Stimulated activated memory B cell treated with anti-CD40 and anti-IgM and Interleukin-4, amounts not matched to agents 10 μg/mL and 1 μg/mL and 100 μg/mL, for 72 hours (primary cell): ENCODE data around the gene IQCH.

ENCODE experiments used
- ATAC-seq: fragments of 150-1000 bp; cut with Tn5 transposase; 2 replicates; pipeline ENCODE4 v1.10.0; 2021
- H3K27ac Mint-ChIP-seq: one replicate; pipeline ENCODE4 v1.8.0; 2022; ENCODE audit warnings: mild to moderate bottlenecking, mixed read lengths
- H3K27me3 Mint-ChIP-seq: one replicate; pipeline ENCODE4 v1.8.0; 2022; ENCODE audit warnings: mixed read lengths
- H3K36me3 Mint-ChIP-seq: one replicate; pipeline ENCODE4 v1.8.0; 2022; ENCODE audit warnings: mixed read lengths
- H3K4me1 Mint-ChIP-seq: one replicate; pipeline ENCODE4 v1.8.0; 2022; ENCODE audit warnings: mixed read lengths
- H3K4me3 Mint-ChIP-seq: one replicate; pipeline ENCODE4 v1.8.0; 2022; ENCODE audit warnings: mild to moderate bottlenecking, moderate library complexity, mixed read lengths
- H3K9me3 Mint-ChIP-seq: one replicate; pipeline ENCODE4 v1.8.0; 2022; ENCODE audit warnings: mixed read lengths

The IQCH gene

DNA sequence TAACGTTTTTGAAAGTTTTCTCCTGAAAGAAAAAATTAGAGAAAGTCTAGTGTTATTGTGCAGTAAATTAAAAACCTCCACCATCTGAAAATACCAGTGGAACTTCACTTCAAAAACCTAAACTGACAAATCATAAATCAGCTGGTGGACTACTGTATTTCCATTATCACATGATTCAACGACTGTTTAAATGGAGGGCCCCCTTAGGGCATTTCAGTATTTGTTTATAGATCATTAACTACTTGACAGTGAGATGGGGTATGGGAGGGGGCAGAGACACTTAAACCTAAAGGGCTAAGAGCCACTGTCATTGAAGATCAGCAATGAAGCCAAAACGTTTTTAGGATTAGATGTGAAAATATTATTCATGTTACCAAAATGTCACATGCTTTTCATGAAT lies 257.6 kb downstream of the IQCH start:
- no peaks in the 10 kb centered on the region for H3K9me3 Mint-ChIP-seq
- no peaks in the 10 kb centered on the region for H3K27me3 Mint-ChIP-seq
- no peak overlapping the region for H3K4me3 Mint-ChIP-seq
- no peak for ATAC-seq
- H3K36me3 Mint-ChIP-seq = peaks cover 31% of the 10 kb centered on the region
- H3K27ac Mint-ChIP-seq = no peak overlapping the region
- no peaks in the 10 kb centered on the region for H3K4me1 Mint-ChIP-seq

DNA sequence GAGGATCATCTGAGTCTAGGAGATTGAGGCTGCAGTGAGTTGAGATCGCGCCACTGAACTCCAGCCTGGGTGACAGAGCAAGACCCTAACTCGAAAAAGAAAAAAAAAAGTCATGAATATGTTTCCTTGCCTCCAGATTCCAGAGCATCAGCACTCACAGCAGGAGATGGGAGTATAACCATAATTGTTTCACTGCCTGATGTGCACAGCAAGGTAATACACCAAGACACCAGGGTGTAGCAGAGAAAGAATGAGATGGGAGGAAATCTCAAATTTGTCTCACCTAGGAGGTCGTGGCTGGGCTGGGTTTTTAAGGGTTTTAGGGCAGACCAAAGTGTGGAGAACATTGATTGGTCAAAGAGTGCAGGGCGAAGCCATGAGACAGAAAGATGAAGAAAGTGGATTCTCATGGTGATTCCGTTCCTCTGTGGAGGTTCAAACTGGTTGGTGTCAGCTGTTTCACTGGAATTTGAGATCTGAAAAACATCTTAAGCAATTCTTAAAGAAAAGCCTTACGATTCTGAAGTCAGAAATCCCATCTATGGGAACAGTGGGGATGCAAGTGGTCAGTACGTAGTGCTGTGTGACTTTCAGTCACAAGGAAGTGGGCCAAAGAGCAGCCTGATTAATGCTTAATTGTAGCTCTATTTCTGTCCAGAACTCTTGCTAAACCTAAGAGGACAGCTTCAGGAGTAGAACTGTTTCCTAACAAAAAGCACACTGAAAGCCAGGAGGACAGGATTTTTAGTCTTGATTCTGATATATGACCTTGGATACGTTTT lies 258.5 kb downstream of the IQCH start:
- H3K9me3 Mint-ChIP-seq = no peaks in the 10 kb centered on the region
- H3K4me1 Mint-ChIP-seq = no peaks in the 10 kb centered on the region
- H3K27me3 Mint-ChIP-seq = no peaks in the 10 kb centered on the region
- no peak overlapping the region for H3K27ac Mint-ChIP-seq
- peaks cover 31% of the 10 kb centered on the region for H3K36me3 Mint-ChIP-seq
- no peak overlapping the region for H3K4me3 Mint-ChIP-seq
- no peak for ATAC-seq

DNA sequence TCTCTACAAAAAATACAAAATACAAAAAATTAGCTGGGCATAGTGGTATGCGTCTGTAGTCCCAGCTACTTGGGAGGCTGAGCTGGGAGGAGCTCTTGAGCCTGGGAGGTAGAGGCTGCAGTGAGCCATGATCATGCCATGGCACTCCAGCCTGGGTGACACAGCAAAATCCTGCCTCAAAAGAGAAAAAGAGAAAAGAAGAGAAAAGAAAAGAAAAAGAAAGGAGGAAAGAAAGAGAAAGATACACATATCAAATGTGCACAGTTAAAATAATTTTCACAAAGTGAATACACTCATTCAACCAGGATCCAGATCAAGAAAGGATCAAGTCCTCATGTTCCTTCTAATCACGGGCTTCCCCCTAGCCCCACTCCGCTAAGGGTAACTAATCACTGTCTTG lies 260.5 kb downstream of the IQCH start:
- H3K36me3 Mint-ChIP-seq = peaks cover 35% of the 10 kb centered on the region
- no peaks in the 10 kb centered on the region for H3K4me1 Mint-ChIP-seq
- no peaks in the 10 kb centered on the region for H3K27me3 Mint-ChIP-seq
- H3K9me3 Mint-ChIP-seq = no peaks in the 10 kb centered on the region
- H3K27ac Mint-ChIP-seq = no peak overlapping the region
- ATAC-seq = no peak
- no peak overlapping the region for H3K4me3 Mint-ChIP-seq

GRCh38 chr15:67515557-67515956 lies 261.0 kb downstream of the IQCH start:
- H3K4me1 Mint-ChIP-seq = no peaks in the 10 kb centered on the region
- H3K9me3 Mint-ChIP-seq = no peaks in the 10 kb centered on the region
- H3K27me3 Mint-ChIP-seq = no peaks in the 10 kb centered on the region
- H3K27ac Mint-ChIP-seq = no peak overlapping the region
- H3K36me3 Mint-ChIP-seq = peaks cover 31% of the 10 kb centered on the region
- ATAC-seq = no peak
- no peak overlapping the region for H3K4me3 Mint-ChIP-seq

DNA sequence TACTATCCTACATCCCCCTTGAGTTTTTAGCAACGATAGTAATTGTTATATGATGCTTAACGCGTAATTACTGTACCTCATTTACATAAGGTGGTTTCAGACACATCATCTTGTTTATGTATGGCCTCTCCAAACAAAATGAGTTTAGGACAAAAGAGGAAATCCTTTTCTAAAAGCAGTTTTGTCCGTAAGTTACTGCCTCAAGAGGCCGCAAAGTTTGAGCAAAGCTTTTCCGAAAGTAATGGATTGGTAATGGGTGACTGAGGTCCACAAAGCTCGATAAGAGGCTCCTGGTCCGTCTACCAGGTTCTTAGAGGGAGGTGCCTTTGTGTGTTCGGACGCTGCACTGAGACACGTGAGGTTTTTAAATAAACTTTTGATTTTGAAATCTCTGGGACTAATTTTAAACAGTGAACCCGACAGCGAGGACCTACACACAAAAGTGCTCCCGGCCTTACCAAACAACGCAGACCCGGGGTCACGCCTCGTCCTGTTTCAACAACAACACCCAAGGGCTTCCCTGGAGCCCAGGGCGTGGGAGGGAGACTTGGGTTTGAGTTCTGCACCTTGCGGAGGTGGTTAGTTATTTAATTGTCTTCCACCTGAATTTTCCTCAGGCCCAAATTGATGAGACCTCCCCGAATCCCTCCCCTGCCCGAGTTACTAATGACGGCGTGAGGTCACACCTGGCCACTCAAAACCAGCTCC lies 265.9 kb downstream of the IQCH start:
- H3K27ac Mint-ChIP-seq = peak overlapping the region; percentile 94
- no peaks in the 10 kb centered on the region for H3K27me3 Mint-ChIP-seq
- ATAC-seq = no peak
- peaks cover 14% of the 10 kb centered on the region for H3K4me1 Mint-ChIP-seq
- peak overlapping the region; percentile 84 for H3K4me3 Mint-ChIP-seq
- no peaks in the 10 kb centered on the region for H3K9me3 Mint-ChIP-seq
- H3K36me3 Mint-ChIP-seq = peaks cover 5% of the 10 kb centered on the region

GRCh38 chr15:67521029-67521782 lies 266.6 kb downstream of the IQCH start, which contains the start of gene C15orf61:
Gene C15orf61 (plus strand): TSS chr15:67521131. CDS start chr15:67521249, 118 bp downstream.
- H3K27ac Mint-ChIP-seq = peak within 1 kb of the TSS; percentile 94

DNA sequence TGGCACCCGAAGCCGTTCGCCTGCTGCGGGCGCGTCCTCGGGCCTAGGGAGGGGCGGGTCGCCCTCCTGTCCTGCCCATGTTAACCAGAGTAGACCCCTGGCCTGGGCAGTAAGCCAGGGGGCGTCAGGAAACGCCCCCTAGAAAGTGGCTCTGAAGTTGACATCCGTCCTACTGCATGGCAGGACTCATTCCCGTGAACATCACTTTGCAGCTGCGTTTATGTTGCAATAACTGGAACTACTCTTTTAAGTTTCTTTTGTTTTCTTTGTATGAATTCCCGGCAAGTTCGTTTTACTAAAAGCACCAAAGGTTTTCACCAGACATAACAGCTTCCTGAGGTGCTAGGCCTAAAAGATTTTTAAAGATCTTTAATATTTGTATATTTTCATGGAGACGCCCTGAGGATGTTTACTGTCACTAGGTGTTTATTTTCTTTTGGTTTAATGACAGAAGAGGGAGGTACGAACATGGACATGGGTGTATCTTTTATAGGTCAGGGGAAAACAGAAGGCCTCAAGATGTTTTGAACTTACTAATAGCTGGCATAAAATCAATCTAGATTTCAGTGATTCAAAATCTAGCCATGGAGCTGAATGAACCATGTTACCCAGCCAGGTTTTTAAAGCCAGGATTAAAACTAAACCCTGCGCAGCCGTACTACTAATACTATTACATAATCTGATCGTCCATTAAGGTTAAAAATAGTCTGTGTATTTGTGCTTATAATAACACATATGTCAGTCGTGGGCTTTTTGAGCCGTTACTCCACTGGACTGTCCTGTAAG lies 267.4 kb downstream of the IQCH start:
- H3K4me1 Mint-ChIP-seq = peaks cover 14% of the 10 kb centered on the region
- H3K9me3 Mint-ChIP-seq = no peaks in the 10 kb centered on the region
- H3K36me3 Mint-ChIP-seq = peaks cover 5% of the 10 kb centered on the region
- ATAC-seq = no peak
- peak overlapping the region; percentile 94 for H3K27ac Mint-ChIP-seq
- no peaks in the 10 kb centered on the region for H3K27me3 Mint-ChIP-seq
- peak overlapping the region; percentile 89 for H3K4me3 Mint-ChIP-seq

More at GRCh38 chr15:67521029-67521782, 266.6 kb downstream of the IQCH start, which contains the start of gene C15orf61:
- Mint-ChIP-seq H3K4me3 (peak within 1 kb of the TSS; percentile 89), H3K9me3 (no peaks in the 10 kb centered on the region), H3K27me3 (no peaks in the 10 kb centered on the region), H3K36me3 (peaks cover 5% of the 10 kb centered on the region), H3K4me1 (peaks cover 14% of the 10 kb centered on the region)
- ATAC-seq = peak; percentile 93

GRCh38 chr15:67523330-67523729 lies 268.7 kb downstream of the IQCH start:
- Mint-ChIP-seq H3K27ac (no peak overlapping the region), H3K9me3 (no peaks in the 10 kb centered on the region), H3K27me3 (no peaks in the 10 kb centered on the region), H3K4me3 (no peak overlapping the region), H3K4me1 (peaks cover 14% of the 10 kb centered on the region), H3K36me3 (peaks cover 5% of the 10 kb centered on the region)
- ATAC-seq = no peak

DNA sequence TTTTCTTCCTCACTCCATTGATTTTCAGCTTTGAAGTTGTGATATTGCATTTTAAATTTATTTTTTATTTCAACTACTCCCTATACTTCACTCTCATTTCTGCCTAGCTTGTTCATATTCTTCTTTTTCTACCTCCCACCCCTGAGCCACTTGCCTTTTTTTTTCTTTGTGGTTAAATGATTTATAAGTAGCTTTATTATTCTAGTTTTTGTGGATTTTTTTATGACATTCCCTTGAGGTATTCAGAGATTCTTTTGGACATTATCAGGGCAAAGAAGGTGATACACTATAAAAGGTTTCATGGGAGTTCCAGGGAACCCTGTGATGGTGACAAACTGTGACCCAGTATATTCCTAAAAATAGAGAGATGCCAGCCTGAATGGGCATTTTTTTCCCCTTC lies 269.6 kb downstream of the IQCH start:
- Mint-ChIP-seq H3K4me1 (peaks cover 14% of the 10 kb centered on the region), H3K9me3 (no peaks in the 10 kb centered on the region), H3K36me3 (no peaks in the 10 kb centered on the region), H3K27me3 (no peaks in the 10 kb centered on the region), H3K4me3 (no peak overlapping the region), H3K27ac (no peak overlapping the region)
- no peak for ATAC-seq

- no peak for ATAC-seq
- Mint-ChIP-seq H3K27me3 (no peaks in the 10 kb centered on the region), H3K4me3 (no peak overlapping the region), H3K9me3 (no peaks in the 10 kb centered on the region), H3K27ac (no peak overlapping the region), H3K36me3 (no peaks in the 10 kb centered on the region), H3K4me1 (no peaks in the 10 kb centered on the region)
These were observed 273.9 kb downstream of the IQCH start for GRCh38 chr15:67528513-67528912.

DNA sequence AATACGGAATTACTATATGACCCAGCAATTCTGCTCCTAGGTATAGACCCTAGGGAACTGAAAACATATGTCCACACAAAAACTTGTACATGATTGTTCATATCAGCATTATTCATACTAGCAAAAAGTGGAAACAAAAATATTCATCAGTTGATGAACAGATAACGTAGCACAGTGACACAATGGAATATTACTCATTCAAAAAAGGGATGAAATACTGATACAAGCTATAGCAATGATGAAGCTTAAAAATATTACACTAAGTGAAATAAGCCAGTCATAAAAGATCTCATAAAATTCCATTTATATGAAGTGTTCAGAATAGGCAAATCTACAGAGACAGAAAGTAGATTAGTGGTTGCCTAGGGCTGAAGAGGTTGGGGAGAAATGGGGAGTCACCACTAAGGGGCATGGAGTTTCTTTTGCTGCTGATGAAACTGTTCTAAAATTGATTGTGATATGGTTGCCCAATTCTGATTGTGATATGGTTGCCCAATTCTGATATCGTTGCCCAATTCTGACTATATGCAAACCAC lies 276.9 kb downstream of the IQCH start:
- Mint-ChIP-seq H3K4me3 (no peak overlapping the region), H3K27ac (no peak overlapping the region)

DNA sequence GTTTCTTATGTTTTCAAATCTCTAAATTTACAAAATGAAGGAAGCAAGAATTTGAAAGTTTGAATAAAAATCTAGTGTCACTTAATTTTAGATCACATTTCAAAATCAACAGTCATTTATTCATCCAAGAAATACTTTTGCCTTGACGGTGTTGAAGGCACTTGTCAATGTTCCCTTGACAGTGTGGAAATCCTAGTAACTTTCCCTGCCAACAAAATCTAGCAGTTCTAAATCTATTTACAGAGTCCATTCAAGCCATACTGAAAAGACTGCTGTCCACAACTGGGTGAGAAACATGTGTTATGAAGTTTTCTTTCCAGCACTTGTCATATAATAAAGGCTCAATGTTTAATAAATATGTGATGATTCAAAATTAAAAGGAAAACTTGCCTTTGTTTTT lies 279.3 kb downstream of the IQCH start:
- no peaks in the 10 kb centered on the region for H3K36me3 Mint-ChIP-seq
- no peak for ATAC-seq
- no peak overlapping the region for H3K4me3 Mint-ChIP-seq
- H3K9me3 Mint-ChIP-seq = no peaks in the 10 kb centered on the region
- H3K4me1 Mint-ChIP-seq = peaks cover 6% of the 10 kb centered on the region
- H3K27ac Mint-ChIP-seq = no peak overlapping the region
- peaks cover 15% of the 10 kb centered on the region for H3K27me3 Mint-ChIP-seq

More for the DNA sequence above, 276.9 kb downstream of the IQCH start:
- H3K4me1 Mint-ChIP-seq = no peaks in the 10 kb centered on the region
- H3K36me3 Mint-ChIP-seq = no peaks in the 10 kb centered on the region
- H3K27me3 Mint-ChIP-seq = no peaks in the 10 kb centered on the region
- H3K9me3 Mint-ChIP-seq = no peaks in the 10 kb centered on the region
- ATAC-seq = no peak

GRCh38 chr15:67534360-67534759 lies 279.8 kb downstream of the IQCH start:
- peaks cover 11% of the 10 kb centered on the region for H3K4me1 Mint-ChIP-seq
- H3K4me3 Mint-ChIP-seq = no peak overlapping the region
- peaks cover 15% of the 10 kb centered on the region for H3K27me3 Mint-ChIP-seq
- ATAC-seq = no peak
- no peaks in the 10 kb centered on the region for H3K9me3 Mint-ChIP-seq
- no peaks in the 10 kb centered on the region for H3K36me3 Mint-ChIP-seq
- H3K27ac Mint-ChIP-seq = no peak overlapping the region

- Mint-ChIP-seq H3K4me3 (no peak overlapping the region), H3K27ac (no peak overlapping the region), H3K27me3 (peaks cover 15% of the 10 kb centered on the region), H3K9me3 (no peaks in the 10 kb centered on the region), H3K4me1 (peaks cover 29% of the 10 kb centered on the region), H3K36me3 (no peaks in the 10 kb centered on the region)
- no peak for ATAC-seq
These were observed 283.2 kb downstream of the IQCH start for GRCh38 chr15:67537771-67538170.
